Osteocyte (in vitro differentiated cells): Measurements from ENCODE around the gene SOX9. TPM values are rescaled to one million over a fixed set of nuclear protein-coding genes. Genes with fewer than 3 reads are reported as not detected.

Source experiments
- DNase-seq: peaks from one replicate; pipeline ENCODE4 v3.0.0; 2021; ENCODE audit warnings: mixed read lengths; ENCODE audit not compliant: unreplicated experiment; ENCODE audit errors: extremely low spot score
- H3K27ac Mint-ChIP-seq: one replicate; pipeline ENCODE4 v1.8.0; 2021; ENCODE audit warnings: mild to moderate bottlenecking, mixed read lengths; ENCODE audit not compliant: unreplicated experiment
- H3K27me3 Mint-ChIP-seq: one replicate; pipeline ENCODE4 v1.8.0; 2021; ENCODE audit warnings: mixed read lengths; ENCODE audit not compliant: unreplicated experiment
- H3K36me3 Mint-ChIP-seq: one replicate; pipeline ENCODE4 v1.8.0; 2021; ENCODE audit warnings: mixed read lengths; ENCODE audit not compliant: unreplicated experiment
- H3K4me1 Mint-ChIP-seq: one replicate; pipeline ENCODE4 v1.8.0; 2021; ENCODE audit warnings: mixed read lengths; ENCODE audit not compliant: unreplicated experiment
- H3K4me3 Mint-ChIP-seq: one replicate; pipeline ENCODE4 v1.8.0; 2021; ENCODE audit warnings: mild to moderate bottlenecking, moderate library complexity, mixed read lengths; ENCODE audit not compliant: unreplicated experiment
- H3K9me3 Mint-ChIP-seq: one replicate; pipeline ENCODE4 v1.8.0; 2021; ENCODE audit warnings: mixed read lengths; ENCODE audit not compliant: unreplicated experiment
- CTCF ChIP-seq: fragments of 200-600 bp; sonication (generic); IDR thresholded peaks from 2 replicates; pipeline ENCODE4 v1.5.0; 2021; ENCODE audit warnings: antibody characterized with exemption, mild to moderate bottlenecking, moderate library complexity
- total RNA-seq: library from RNA; stranded (reverse); gene quantifications from 2 replicates; pipeline ENCODE4 v1.2.1, GENCODE V29; 2021

Gene SOX9
- total RNA-seq, 1 donor from 2014 or later: 1.9 TPM

- Mint-ChIP-seq H3K4me1 (peaks cover 7% of the 10 kb centered on the region), H3K27me3 (peaks cover 28% of the 10 kb centered on the region), H3K4me3 (no peak overlapping the region), H3K9me3 (no peaks in the 10 kb centered on the region), H3K36me3 (no peaks in the 10 kb centered on the region), H3K27ac (no peak overlapping the region)
- no peak for TF ChIP-seq CTCF
- DNase-seq: no peak
Measured at GRCh38 chr17:72150632-72151460, 30.0 kb downstream of the SOX9 start.

GRCh38 chr17:72151565-72152386, 31.0 kb downstream of the SOX9 start:
- H3K27ac Mint-ChIP-seq: no peak overlapping the region
- DNase-seq: no peak

DNA sequence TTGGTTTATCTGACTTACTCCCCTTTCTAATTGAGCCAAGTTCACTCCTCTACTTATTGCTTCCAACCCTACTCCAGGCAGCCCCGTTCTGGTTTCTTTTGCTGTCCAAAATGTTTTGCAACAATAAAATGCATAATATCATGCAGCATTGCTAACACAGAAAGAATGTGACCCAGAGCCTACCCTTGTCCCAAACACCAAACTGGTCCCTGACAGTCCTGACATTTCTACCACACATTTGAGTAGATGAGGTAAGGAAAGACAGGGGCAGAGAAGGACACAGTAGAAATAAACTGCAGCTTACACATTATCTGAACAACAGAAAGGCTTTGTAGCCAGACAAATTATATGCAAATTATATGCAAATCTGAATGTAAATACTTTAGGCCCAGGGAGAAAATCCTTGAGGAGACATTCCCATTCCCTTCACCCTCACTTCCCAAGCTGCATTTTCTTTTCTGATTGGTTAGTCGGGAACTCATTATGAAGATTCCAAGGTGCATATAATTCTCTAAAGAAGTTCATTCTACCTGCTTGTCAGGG, 31.6 kb downstream of the SOX9 start:
- H3K27me3 Mint-ChIP-seq: peaks cover 18% of the 10 kb centered on the region
- H3K4me3 Mint-ChIP-seq: no peak overlapping the region
- DNase-seq: no peak
- H3K36me3 Mint-ChIP-seq: no peaks in the 10 kb centered on the region
- no peak for TF ChIP-seq CTCF
- H3K4me1 Mint-ChIP-seq: peaks cover 7% of the 10 kb centered on the region
- no peak overlapping the region for H3K27ac Mint-ChIP-seq
- H3K9me3 Mint-ChIP-seq: no peaks in the 10 kb centered on the region

More at GRCh38 chr17:72151565-72152386, 31.0 kb downstream of the SOX9 start:
- no peaks in the 10 kb centered on the region for H3K9me3 Mint-ChIP-seq
- peaks cover 7% of the 10 kb centered on the region for H3K4me1 Mint-ChIP-seq
- no peak for TF ChIP-seq CTCF
- no peak overlapping the region for H3K4me3 Mint-ChIP-seq
- H3K27me3 Mint-ChIP-seq: peaks cover 20% of the 10 kb centered on the region
- no peaks in the 10 kb centered on the region for H3K36me3 Mint-ChIP-seq

GRCh38 chr17:72158895-72159885, 38.4 kb downstream of the SOX9 start:
- H3K27ac Mint-ChIP-seq: no peak overlapping the region
- H3K9me3 Mint-ChIP-seq: no peaks in the 10 kb centered on the region
- no peak for TF ChIP-seq CTCF
- H3K4me1 Mint-ChIP-seq: no peaks in the 10 kb centered on the region
- H3K4me3 Mint-ChIP-seq: no peak overlapping the region
- peaks cover under 1% of the 10 kb centered on the region for H3K27me3 Mint-ChIP-seq
- DNase-seq: no peak
- H3K36me3 Mint-ChIP-seq: no peaks in the 10 kb centered on the region
